H1 (cell line): ENCODE results near the gene KCNK3. TPM values are rescaled to one million over a fixed set of nuclear protein-coding genes. Genes with fewer than 3 reads are reported as not detected.

Experiments used
- CEBPB ChIP-seq: IDR thresholded peaks from 2 replicates; pipeline ENCODE4 v1.6.1; 2012; ENCODE audit warnings: low read depth, low read length
- JUN ChIP-seq: IDR thresholded peaks from 2 replicates; pipeline ENCODE4 v1.6.1; 2011; ENCODE audit warnings: low read depth, mild to moderate bottlenecking, improper control_type of control experiment, low read length
- SAP30 ChIP-seq: fragments of 300-600 bp; sonication (generic); IDR thresholded peaks from 2 replicates; pipeline ENCODE4 v1.7.1; 2012; ENCODE audit warnings: low read length, moderate library complexity, mild to moderate bottlenecking, inconsistent platforms; ENCODE audit not compliant: insufficient read depth, insufficient replicate concordance
- SIRT6 ChIP-seq: IDR thresholded peaks from one replicate; pipeline ENCODE4 v1.7.1; 2012; ENCODE audit warnings: low read length, inconsistent platforms
- TCF12 ChIP-seq: IDR thresholded peaks from 2 replicates; pipeline ENCODE4 v1.6.1; 2011; ENCODE audit warnings: low read depth, mild to moderate bottlenecking, low read length
- polyA plus RNA-seq, 7 experiments: library from polyadenylated mRNA; depleted of rRNA in 3 of 7; stranded (reverse) in 5 of 7; unstranded in 2 of 7; fragments of >200 nt in 5 of 7; fragments of 200-250 nt in 2 of 7; gene quantifications; 1 replicate in 5 of 7; 2 replicates in 1 of 7; 4 replicates in 1 of 7; pipeline versions ENCODE4 v1.2.1 to v1.2.3, GENCODE V29; 2011 to 2013; ENCODE audit warnings: missing spikeins in 2 of 7, mixed read lengths in 2 of 7
- total RNA-seq: library from RNA; stranded (reverse); fragmentation: NEBNext Ultra II Directional; extraction: Animal tissue kit (Norgen Biotek cat#: 25700); gene quantifications from 2 replicates; pipeline ENCODE4 v1.2.1, GENCODE V29; 2021

KCNK3 gene
- total and polyA plus RNA-seq, 2 of the 8 experiments (the other 6 are each of a cell fraction or from before 2014, with no cell fraction given), result 0.29 to 0.30 TPM

GRCh38 chr2:26657265-26657664, 35.3 kb upstream of the KCNK3 start (continued):
- TF ChIP-seq SAP30 (no peak), JUN (no peak), SIRT6 (no peak), TCF12 (no peak), CEBPB (no peak)
- TF ChIP-seq, all 59 proteins: peak for 0
